Measurements from ENCODE around the gene PSMA8. TPM values are rescaled to one million over a fixed set of nuclear protein-coding genes. Genes with fewer than 3 reads are reported as not detected.
"Not testable (repeated sequence)": the region's sequence is repeated elsewhere in the genome, so short reads cannot be mapped to it uniquely, and the experiment has no call there.

PSMA8 gene
- total RNA-seq, 1 donor from 2014 or later, result not detected

- not testable (repeated sequence) for H3K27me3 ChIP-seq (ENCODE audit: insufficient read depth, low read length); H3K4me3 Mint-ChIP-seq (ENCODE audit: unreplicated experiment); H3K4me2 ChIP-seq (ENCODE audit: low read length); H3K27ac ChIP-seq (ENCODE audit: low read depth, low read length); H3K36me3 Mint-ChIP-seq (ENCODE audit: low read depth, unreplicated experiment); H3K79me2 ChIP-seq (ENCODE audit: insufficient read depth, low read length); H3K9me3 Mint-ChIP-seq (ENCODE audit: unreplicated experiment); H2AFZ ChIP-seq (ENCODE audit: low read depth, low read length); DNase-seq (ENCODE audit: low read depth); H3K27me3 Mint-ChIP-seq (ENCODE audit: low read depth, unreplicated experiment); H3K4me3 ChIP-seq (ENCODE audit: insufficient read depth, low read depth, low read length); H3K4me1 Mint-ChIP-seq (ENCODE audit: low read depth, unreplicated experiment); H3K9ac ChIP-seq (ENCODE audit: low read length); H3K36me3 ChIP-seq (ENCODE audit: insufficient read depth, low read length); FAIRE-seq; H3K9me3 ChIP-seq (ENCODE audit: insufficient read depth, low read depth, low read length); H3K27ac Mint-ChIP-seq (ENCODE audit: unreplicated experiment); H3K4me1 ChIP-seq (ENCODE audit: insufficient read depth, low read length); H4K20me1 ChIP-seq (ENCODE audit: insufficient read depth, low read length)
Observed at GRCh38 chr18:26237363-26237762, 103.7 kb downstream of the PSMA8 start.

DNA sequence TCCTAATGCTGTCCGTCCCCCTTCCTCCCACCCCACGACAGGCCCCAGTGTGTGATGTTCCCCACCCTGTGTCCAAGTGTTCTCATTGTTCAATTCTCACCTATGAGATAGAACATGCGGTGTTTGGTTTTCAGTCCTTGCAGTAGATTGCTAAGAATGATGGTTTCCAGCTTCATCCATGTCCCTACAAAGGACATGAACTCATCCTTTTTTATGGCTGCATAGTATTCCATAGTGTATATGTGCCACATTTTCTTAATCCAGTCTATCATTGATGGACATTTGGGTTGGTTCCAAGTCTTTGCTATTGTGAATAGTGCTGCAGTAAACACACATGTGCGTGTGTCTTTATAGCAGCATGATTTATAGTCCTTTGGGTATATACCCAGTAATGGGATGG, 105.0 kb downstream of the PSMA8 start:
- not testable (repeated sequence) for H3K27me3 ChIP-seq (ENCODE audit: insufficient read depth, low read length); H3K36me3 Mint-ChIP-seq (ENCODE audit: low read depth, unreplicated experiment); H3K4me3 Mint-ChIP-seq (ENCODE audit: unreplicated experiment); H3K36me3 ChIP-seq (ENCODE audit: insufficient read depth, low read length); H3K79me2 ChIP-seq (ENCODE audit: insufficient read depth, low read length); H3K4me1 ChIP-seq (ENCODE audit: insufficient read depth, low read length); H3K9me3 Mint-ChIP-seq (ENCODE audit: unreplicated experiment); H4K20me1 ChIP-seq (ENCODE audit: insufficient read depth, low read length); H3K27ac Mint-ChIP-seq (ENCODE audit: unreplicated experiment); H2AFZ ChIP-seq (ENCODE audit: low read depth, low read length); H3K4me1 Mint-ChIP-seq (ENCODE audit: low read depth, unreplicated experiment); FAIRE-seq; H3K9me3 ChIP-seq (ENCODE audit: insufficient read depth, low read depth, low read length); H3K27me3 Mint-ChIP-seq (ENCODE audit: low read depth, unreplicated experiment); H3K4me2 ChIP-seq (ENCODE audit: low read length); DNase-seq (ENCODE audit: low read depth); H3K4me3 ChIP-seq (ENCODE audit: insufficient read depth, low read depth, low read length); H3K27ac ChIP-seq (ENCODE audit: low read depth, low read length); H3K9ac ChIP-seq (ENCODE audit: low read length)

- H3K9me3 ChIP-seq (ENCODE audit: insufficient read depth, low read depth, low read length); H3K27me3 Mint-ChIP-seq (ENCODE audit: low read depth, unreplicated experiment); H3K4me3 Mint-ChIP-seq (ENCODE audit: unreplicated experiment); H3K27ac Mint-ChIP-seq (ENCODE audit: unreplicated experiment); H3K36me3 Mint-ChIP-seq (ENCODE audit: low read depth, unreplicated experiment); H3K4me3 ChIP-seq (ENCODE audit: insufficient read depth, low read depth, low read length); H3K4me1 ChIP-seq (ENCODE audit: insufficient read depth, low read length); H3K36me3 ChIP-seq (ENCODE audit: insufficient read depth, low read length); H3K4me1 Mint-ChIP-seq (ENCODE audit: low read depth, unreplicated experiment); H3K27me3 ChIP-seq (ENCODE audit: insufficient read depth, low read length); DNase-seq (ENCODE audit: low read depth); H2AFZ ChIP-seq (ENCODE audit: low read depth, low read length); H3K4me2 ChIP-seq (ENCODE audit: low read length); H3K9ac ChIP-seq (ENCODE audit: low read length); H3K79me2 ChIP-seq (ENCODE audit: insufficient read depth, low read length); H4K20me1 ChIP-seq (ENCODE audit: insufficient read depth, low read length); H3K27ac ChIP-seq (ENCODE audit: low read depth, low read length); FAIRE-seq: not testable (repeated sequence)
- H3K9me3 Mint-ChIP-seq (ENCODE audit: unreplicated experiment), result peaks cover 14% of the 10 kb centered on the region
Observed at GRCh38 chr18:26242392-26242791, 108.7 kb downstream of the PSMA8 start.

Other genes with a start within 250 kb of the PSMA8 start
- gene SS18, start 43.3 kb upstream of the PSMA8 start, total RNA-seq, result 113 and 120 TPM in 2 replicates
- 3.0 and 3.2 TPM in 2 replicates for gene TAF4B, start 92.6 kb downstream of the PSMA8 start, total RNA-seq